AG04449 (cell line): ENCODE data around the gene ST6GALNAC5.

Experiments
- CTCF ChIA-PET: fragments of 350-600 bp; formaldehyde crosslinking; extraction: SDS; loops from one replicate; lab custom pipeline; 2021; ENCODE audit warnings: antibody characterized with exemption; lab: Yijun Ruan, JAX
- POLR2A ChIA-PET: fragments of 400-600, 350-600 bp; formaldehyde crosslinking; extraction: SDS; loops from one replicate; lab custom pipeline; 2020; ENCODE audit warnings: antibody characterized with exemption, inconsistent platforms; lab: Yijun Ruan, JAX
- DNase-seq: peaks from one replicate; pipeline ENCODE4 v3.0.0-alpha.2; 2010; ENCODE audit warnings: low read depth, low spot score
- H3K4me3 ChIP-seq: 2 replicates; pipeline ENCODE4 v1.5.1; 2011; ENCODE audit warnings: low read depth, mild to moderate bottlenecking, control low read depth, low read length
- TF ChIP-seq, protein P1 (sequence below): IDR thresholded peaks from one replicate; pipeline ENCODE4 v1.5.1; 2011; ENCODE audit warnings: mild to moderate bottlenecking, moderate library complexity, low read length, control low read depth, inconsistent platforms; ENCODE audit not compliant: insufficient read depth; ENCODE audit errors: missing control alignments

The ST6GALNAC5 gene

DNA sequence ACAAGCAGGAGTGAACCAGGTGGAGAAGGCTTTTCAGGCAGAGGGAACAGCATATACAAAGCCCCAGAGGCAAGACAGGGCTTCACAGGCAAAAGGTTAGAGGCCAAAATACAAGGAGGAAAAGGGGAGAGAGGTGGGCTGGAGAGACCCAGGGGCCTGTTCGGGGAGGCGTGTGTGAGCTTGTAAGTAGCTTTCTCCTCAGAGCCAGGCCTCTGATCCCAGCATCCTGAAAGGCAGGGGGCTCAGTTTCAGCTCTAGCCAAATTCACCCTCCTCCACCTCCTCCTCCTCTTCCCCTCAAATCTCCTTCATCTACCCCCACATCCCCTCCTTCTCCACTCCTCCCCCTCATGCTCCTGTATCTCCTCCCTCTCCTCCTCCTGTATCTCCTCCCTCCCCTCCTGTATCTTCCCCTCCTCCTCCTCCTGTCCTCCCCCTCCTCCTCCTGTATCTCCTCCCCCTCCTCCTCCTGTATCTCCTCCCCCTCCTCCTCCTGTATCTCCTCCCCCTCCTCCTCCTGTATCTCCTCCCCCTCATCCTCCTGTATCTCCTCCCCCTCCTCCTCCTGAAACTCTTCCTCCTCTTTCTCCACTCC lies 148.6 kb downstream of the ST6GALNAC5 start:
- DNase-seq, result no peak
- TF ChIP-seq, protein P1, sequence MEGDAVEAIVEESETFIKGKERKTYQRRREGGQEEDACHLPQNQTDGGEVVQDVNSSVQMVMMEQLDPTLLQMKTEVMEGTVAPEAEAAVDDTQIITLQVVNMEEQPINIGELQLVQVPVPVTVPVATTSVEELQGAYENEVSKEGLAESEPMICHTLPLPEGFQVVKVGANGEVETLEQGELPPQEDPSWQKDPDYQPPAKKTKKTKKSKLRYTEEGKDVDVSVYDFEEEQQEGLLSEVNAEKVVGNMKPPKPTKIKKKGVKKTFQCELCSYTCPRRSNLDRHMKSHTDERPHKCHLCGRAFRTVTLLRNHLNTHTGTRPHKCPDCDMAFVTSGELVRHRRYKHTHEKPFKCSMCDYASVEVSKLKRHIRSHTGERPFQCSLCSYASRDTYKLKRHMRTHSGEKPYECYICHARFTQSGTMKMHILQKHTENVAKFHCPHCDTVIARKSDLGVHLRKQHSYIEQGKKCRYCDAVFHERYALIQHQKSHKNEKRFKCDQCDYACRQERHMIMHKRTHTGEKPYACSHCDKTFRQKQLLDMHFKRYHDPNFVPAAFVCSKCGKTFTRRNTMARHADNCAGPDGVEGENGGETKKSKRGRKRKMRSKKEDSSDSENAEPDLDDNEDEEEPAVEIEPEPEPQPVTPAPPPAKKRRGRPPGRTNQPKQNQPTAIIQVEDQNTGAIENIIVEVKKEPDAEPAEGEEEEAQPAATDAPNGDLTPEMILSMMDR, result no peak
- no peak overlapping the region for H3K4me3 ChIP-seq
- ChIA-PET POLR2A (no interaction called here), CTCF (interaction anchor here (1.1 kb wide), 1 partner anchor 9 kb away, joined by 3 read pairs; no protein-coding TSS in a partner anchor)

DNA sequence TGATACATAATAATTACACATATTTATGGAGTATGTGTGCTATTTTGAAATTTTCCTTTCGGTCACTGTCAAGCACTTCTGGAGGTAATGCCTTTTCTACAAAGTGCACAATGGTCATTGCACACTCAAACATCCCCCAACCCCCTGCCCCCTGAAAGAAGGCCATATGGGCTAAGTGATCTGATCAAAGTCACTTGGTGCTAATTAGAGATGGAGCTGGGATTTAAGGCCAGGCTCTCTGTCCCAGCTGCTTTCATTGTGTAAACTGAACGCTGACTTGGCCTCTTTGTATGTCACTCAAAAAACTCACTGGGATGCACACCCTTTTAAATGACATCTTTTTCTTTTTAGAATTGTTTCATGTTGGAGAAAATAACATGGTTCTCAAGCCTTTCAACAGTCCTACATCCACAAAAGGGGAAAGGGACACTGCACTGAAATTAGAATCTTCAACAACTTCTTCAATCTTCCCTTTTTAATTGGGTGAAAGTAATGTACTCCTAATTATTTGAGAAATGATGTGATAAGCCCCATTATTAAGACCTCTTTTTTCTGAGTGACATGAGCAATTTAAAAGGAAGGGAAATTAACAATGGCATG lies 149.2 kb downstream of the ST6GALNAC5 start:
- POLR2A ChIA-PET, result no interaction called here
- H3K4me3 ChIP-seq, result no peak overlapping the region
- no peak for DNase-seq
- TF ChIP-seq, protein P1, result no peak
- CTCF ChIA-PET, result no interaction called here

DNA sequence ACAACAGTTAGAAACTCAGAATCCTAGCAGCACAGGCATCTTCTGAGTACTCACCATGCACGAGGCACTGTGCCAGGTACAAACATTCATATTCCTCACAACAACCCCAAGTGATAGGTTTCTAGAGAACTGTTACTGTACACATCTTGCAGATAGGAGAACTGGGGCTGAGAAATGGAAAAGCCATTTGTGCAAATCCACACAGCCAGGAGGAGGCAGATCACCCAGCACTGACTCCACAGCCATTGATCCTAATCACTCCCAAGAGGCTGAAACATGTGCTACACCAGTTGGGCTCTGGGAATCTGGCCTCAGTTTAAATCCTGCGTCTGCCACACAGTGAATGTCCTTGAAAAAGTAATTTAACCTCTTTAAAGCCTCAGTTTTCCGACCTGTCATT lies 151.0 kb downstream of the ST6GALNAC5 start:
- TF ChIP-seq, protein P1, result no peak
- CTCF ChIA-PET, result interaction anchor here (1.9 kb wide), 1 partner anchor 14 kb away, joined by 5 read pairs; no protein-coding TSS in a partner anchor
- POLR2A ChIA-PET, result no interaction called here
- DNase-seq, result no peak
- H3K4me3 ChIP-seq, result no peak overlapping the region

DNA sequence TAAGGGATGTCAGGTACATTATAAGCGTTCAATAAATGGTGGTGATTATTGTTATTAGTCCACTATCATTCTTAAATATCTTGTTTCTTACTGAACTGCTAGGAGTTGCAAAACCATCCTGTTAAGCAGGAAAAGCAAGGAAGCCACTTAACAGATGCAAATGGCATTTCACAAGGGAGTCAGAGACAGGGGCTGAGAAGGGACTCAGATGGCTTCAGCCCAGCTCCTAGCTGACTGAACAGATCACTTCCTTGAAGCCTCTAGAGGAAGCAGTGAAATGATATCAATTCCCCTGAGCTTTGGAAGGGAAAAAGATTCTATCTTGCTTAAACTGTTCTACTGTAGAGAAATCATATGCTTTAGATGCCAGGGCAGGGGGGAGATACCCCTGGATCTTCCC lies 151.5 kb downstream of the ST6GALNAC5 start:
- CTCF ChIA-PET, result interaction anchor here (1.9 kb wide), 1 partner anchor 13 kb away, joined by 5 read pairs; no protein-coding TSS in a partner anchor
- TF ChIP-seq, protein P1, result no peak
- POLR2A ChIA-PET, result no interaction called here
- DNase-seq, result no peak
- no peak overlapping the region for H3K4me3 ChIP-seq

DNA sequence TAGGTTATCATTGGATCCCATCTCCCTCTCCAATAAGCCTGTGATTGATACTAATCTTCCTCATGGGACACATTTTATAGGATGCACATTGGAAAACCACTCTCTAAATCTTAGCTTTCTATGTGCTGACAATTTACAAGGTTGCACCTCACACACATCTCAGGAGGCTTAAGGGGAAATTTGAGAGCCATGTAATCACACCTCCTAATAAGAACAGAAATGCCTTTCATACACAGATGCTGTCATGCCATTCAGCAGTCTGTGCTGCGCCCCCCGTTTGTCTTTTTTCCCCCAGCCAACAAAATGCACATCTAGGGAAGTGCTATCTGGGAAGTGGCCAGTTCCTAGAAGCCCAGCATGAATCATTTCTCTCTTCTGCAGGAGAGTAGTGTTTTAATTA lies 154.5 kb downstream of the ST6GALNAC5 start:
- DNase-seq, result no peak
- no peak overlapping the region for H3K4me3 ChIP-seq
- ChIA-PET CTCF (no interaction called here), POLR2A (no interaction called here)
- TF ChIP-seq, protein P1, result no peak

DNA sequence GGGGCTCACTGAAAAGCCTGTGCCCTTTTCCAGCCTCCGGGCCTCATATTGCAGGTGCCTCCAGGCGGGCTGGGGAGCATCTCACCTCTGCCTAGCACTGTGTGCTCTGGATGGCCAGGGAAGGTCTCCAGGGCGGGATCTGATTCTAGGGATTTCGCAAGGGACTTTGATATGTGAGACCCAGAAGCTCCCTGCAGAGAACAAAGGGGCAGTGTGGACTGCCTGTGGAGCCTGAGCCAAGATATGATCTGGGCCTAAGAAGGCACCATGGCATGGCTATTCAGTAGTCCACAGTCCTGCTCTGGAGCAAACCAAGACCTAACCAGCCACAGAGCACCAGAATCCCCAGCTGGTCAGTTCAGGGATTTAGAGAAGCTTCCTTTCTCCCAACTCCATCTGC lies 157.2 kb downstream of the ST6GALNAC5 start:
- ChIA-PET POLR2A (no interaction called here), CTCF (interaction anchor here (0.7 kb wide), 1 partner anchor 13 kb away, joined by 3 read pairs; no protein-coding TSS in a partner anchor)
- H3K4me3 ChIP-seq, result no peak overlapping the region
- TF ChIP-seq, protein P1, result no peak
- no peak for DNase-seq
